Activated CD4-positive, alpha-beta T cell treated with anti-CD3 and anti-CD28 coated beads for 24 hours (primary cell): ENCODE measurements around the gene TMEM238.
A peak's percentile ranks its signal among the peaks of the same experiment; 100 is the strongest.
"Not testable (repeated sequence)": the region's sequence is repeated elsewhere in the genome, so short reads cannot be mapped to it uniquely, and the experiment has no call there.

Experiments
- DNase-seq, 2 donors: peaks; one replicate each; pipeline ENCODE4 v3.0.0-alpha.2; 2020; ENCODE audit warnings: low read depth in 2 of 2

TMEM238 gene

GRCh38 chr19:55384131-55384919 is at the start of gene TMEM238:
TMEM238 (minus strand) TSS chr19:55384292; CDS start chr19:55384259, 33 bp downstream.
- no peak for DNase-seq

GRCh38 chr19:55433292-55433691 is 49.2 kb upstream of the TMEM238 start:
- DNase-seq = no peak

GRCh38 chr19:55432241-55432959 is 48.3 kb upstream of the TMEM238 start:
- no peak for DNase-seq

- DNase-seq = no peak
These were observed 47.1 kb upstream of the TMEM238 start for GRCh38 chr19:55431183-55431582.

- DNase-seq = no peak
These were observed 42.0 kb upstream of the TMEM238 start for GRCh38 chr19:55426042-55426441.

- no peak for DNase-seq
These were observed 40.4 kb upstream of the TMEM238 start for GRCh38 chr19:55424518-55424917.

GRCh38 chr19:55423225-55424005 is 39.3 kb upstream of the TMEM238 start:
- DNase-seq = no peak

- DNase-seq = not testable (repeated sequence)
These were observed 37.2 kb upstream of the TMEM238 start for GRCh38 chr19:55421281-55421680.

GRCh38 chr19:55419624-55420236 is 35.6 kb upstream of the TMEM238 start:
- DNase-seq = no peak

- no peak for DNase-seq
These were observed 35.0 kb upstream of the TMEM238 start for GRCh38 chr19:55419103-55419502.

- DNase-seq = peak in 1 of 2 donors; percentile 35
These were observed 34.1 kb upstream of the TMEM238 start for GRCh38 chr19:55418185-55418584.

GRCh38 chr19:55410168-55410567 is 26.1 kb upstream of the TMEM238 start:
- DNase-seq = no peak

- not testable (repeated sequence) for DNase-seq
These were observed 25.1 kb upstream of the TMEM238 start for GRCh38 chr19:55409179-55409578.

- DNase-seq = no peak
These were observed 24.4 kb upstream of the TMEM238 start for GRCh38 chr19:55408533-55408872.

GRCh38 chr19:55407800-55408532 is 23.9 kb upstream of the TMEM238 start:
- peak; percentile 93 for DNase-seq

- not testable (repeated sequence) for DNase-seq
These were observed 23.4 kb upstream of the TMEM238 start, which contains the start of gene UBE2S for GRCh38 chr19:55407550-55407799. UBE2S (minus strand) TSS chr19:55407788; CDS start chr19:55407589, 199 bp downstream.

GRCh38 chr19:55406826-55407549 is 22.9 kb upstream of the TMEM238 start:
- no peak for DNase-seq

GRCh38 chr19:55406091-55406825 is 22.2 kb upstream of the TMEM238 start:
- no peak for DNase-seq

GRCh38 chr19:55405638-55406037 is 21.5 kb upstream of the TMEM238 start:
- no peak for DNase-seq

- no peak for DNase-seq
These were observed 18.4 kb upstream of the TMEM238 start for GRCh38 chr19:55402509-55402908.
